NCI-H748 (cell line): ENCODE results near the gene GRAMD1A.
A peak's percentile ranks its signal among the peaks of the same experiment; 100 is the strongest.
"Not testable (repeated sequence)": the region's sequence is repeated elsewhere in the genome, so short reads cannot be mapped to it uniquely, and the experiment has no call there.

Experiments
- DNase-seq: peaks from one replicate; lab custom pipeline; 2025; ENCODE audit not compliant: unreplicated experiment; lab: John Stamatoyannopoulos, UW

GRAMD1A gene

DNA sequence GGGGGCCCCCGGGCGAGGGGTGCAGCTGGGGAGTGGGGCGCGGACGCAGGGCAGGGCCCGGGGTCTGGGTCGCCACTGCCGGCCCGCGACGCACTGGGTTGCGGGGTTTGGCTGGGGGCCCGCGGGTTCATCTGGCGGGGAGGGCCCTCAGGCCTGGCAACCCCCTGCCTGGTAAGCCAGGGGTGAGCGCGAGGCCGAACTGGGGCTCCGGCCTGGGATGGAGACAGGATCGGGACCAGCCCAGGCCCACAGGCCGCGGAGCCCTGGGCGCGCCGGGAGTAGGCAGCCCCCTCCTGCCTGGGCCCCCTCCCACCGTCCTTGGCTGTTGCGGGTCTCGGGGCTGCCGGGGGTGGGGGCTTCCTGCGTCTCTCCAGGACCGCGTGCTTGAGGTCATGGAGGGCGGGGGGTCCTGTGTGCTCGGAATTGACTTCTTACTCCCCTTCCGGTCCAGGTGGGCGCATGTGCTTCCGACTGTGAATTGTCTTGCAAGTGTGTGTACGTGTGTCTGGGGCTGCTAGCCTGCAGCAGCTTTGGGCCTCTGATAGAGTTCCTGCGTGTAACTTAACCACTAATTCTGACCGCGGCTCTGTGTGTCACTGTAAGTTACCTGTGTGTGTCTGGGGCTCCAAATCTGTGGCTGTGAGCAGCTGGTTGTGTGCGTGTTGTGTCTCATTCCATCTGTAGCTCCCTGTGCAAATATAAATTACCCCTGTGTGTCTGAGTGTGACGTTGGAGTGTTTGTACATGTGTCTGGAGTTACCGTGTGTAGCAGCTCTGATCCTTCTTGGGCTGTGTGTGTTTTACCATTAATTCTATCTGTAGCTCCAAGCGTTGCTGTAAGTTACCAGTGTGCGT lies 751 bp downstream of the GRAMD1A start:
- DNase-seq = peak; percentile 82

- no peak for DNase-seq
Measured at GRCh38 chr19:35002037-35002535, 2.0 kb downstream of the GRAMD1A start.

DNA sequence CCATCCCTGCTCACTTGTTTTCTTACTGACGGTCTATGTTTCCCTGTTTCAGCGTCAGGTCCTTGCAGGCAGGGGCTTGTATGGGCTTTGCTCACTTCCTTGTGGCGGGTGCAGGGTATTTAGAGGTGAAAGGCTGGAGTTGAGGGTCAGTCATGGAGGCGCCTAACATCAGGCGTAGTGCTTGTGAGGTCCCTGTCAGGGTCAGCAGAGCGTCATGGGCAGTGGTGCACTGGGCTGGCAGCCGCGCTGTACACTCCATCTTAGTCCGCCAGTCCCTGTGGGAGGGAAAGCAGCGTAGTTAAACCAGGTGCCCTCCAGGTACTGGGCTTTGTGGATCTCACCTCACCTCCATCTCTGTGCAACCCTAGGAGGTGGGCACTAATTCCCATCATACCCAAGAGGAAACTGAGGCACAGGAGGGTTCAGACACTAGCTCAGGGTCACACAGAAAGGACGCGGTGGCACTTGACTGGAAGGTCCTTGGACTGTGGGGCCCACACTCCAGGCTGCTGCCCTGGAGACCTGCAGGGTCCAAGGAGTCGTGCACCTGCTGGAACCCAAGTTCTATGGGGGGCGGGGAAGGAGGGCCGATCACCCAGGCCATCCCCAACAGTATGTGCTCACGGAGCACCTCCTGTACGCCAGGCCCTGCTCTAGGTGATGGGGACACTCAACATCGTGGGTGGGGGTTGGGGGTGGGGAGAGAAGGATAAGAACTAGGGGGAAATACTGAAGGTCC lies 4.6 kb downstream of the GRAMD1A start:
- DNase-seq = no peak

DNA sequence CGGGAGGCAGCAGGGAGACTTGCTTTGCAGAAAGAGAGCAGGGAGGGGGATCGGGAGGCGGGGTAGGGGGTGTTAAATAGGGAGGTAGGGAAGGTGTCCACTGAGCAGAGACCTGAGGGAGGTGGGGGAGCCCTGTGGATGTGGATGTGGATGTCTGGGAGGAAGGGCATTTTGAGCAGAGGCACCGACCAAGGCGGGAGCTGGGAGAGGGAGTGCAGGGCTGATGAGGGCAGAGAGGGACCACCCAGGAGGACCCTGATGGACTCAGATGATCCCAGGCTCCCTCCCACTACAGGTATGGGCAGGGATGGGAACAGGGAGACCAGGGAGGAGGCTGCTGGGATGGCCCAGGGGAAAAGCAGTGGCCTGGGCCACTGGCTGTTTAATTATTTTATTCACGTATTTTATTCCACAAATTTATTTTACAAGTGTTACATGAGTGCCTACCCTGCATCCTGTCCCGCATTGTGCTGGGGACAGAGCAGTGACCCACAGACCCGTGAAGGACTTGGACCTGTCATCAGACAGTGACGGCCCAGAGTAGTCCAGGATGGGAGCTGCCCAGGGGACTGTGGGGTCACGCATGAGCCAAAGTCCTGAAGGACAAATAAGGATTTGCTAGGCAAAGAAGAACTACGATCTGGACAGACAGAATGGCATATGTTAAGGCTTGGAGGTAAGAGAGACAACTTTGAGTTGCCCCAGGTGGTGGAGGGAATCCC lies 5.3 kb downstream of the GRAMD1A start:
- no peak for DNase-seq

DNA sequence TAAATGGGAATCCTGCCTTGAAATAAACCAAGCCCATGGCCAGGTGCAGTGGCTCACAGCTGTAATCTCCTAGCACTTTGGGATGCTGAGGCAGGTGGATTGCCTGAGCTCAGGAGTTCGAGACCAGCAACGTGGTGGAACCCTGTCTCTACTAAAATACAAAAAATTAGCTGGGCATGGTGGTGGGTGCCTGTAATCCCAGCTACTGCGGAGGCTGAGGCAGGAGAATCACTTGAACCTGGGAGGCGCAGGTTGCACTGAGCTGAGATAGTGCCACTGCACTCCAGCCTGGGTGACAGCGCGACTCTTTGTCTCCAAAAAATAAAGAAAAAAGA lies 5.9 kb downstream of the GRAMD1A start:
- DNase-seq = not testable (repeated sequence)

GRCh38 chr19:35006342-35006998 lies 6.3 kb downstream of the GRAMD1A start:
- DNase-seq = peak; percentile 59

GRCh38 chr19:35006999-35007365 lies 6.9 kb downstream of the GRAMD1A start:
- DNase-seq = no peak

- not testable (repeated sequence) for DNase-seq
Measured at GRCh38 chr19:35007427-35007826, 7.3 kb downstream of the GRAMD1A start.

GRCh38 chr19:35008891-35009341 lies 8.8 kb downstream of the GRAMD1A start:
- no peak for DNase-seq

DNA sequence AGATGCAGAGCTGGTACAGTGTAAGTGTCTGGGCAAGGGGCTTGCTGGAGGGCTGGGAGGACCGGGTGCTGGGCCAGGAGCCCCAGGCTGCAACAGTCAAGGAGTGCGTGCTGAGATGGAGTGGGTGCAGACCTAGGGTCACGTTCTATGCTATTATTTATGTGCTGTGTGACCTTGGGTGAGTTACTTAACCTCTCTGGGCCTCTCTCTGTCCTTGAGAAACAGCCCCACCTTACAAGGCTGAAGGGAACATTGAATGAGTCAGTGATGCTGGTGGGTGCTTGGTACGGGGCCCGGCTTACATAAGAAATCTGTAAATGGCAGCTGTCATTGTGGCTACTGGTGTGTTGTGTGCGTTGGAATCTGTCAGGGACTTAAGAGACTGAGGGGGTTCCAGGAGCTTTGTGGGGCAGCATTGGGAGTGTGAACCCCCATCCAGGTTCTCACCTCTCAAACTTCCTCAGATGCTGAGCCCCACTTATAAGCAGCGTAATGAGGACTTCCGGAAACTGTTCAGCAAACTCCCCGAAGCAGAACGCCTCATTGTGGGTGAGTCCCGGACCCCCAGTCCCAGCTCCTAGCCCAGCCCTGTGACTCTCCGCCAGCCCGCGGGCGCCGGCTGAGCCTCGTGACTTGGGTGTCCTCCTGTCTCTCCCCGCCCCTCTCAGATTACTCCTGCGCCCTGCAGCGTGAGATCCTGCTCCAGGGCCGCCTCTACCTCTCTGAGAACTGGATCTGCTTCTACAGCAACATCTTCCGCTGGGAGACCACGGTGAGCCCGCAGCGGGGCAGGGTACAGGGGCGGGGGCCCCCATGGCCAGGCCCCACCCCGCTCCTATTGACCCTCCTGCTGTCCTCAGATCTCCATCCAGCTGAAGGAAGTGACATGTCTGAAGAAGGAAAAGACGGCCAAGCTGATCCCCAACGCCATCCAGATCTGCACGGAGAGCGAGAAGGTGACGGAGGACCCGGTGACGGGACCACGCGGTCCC lies 9.6 kb downstream of the GRAMD1A start:
- DNase-seq = no peak

DNA sequence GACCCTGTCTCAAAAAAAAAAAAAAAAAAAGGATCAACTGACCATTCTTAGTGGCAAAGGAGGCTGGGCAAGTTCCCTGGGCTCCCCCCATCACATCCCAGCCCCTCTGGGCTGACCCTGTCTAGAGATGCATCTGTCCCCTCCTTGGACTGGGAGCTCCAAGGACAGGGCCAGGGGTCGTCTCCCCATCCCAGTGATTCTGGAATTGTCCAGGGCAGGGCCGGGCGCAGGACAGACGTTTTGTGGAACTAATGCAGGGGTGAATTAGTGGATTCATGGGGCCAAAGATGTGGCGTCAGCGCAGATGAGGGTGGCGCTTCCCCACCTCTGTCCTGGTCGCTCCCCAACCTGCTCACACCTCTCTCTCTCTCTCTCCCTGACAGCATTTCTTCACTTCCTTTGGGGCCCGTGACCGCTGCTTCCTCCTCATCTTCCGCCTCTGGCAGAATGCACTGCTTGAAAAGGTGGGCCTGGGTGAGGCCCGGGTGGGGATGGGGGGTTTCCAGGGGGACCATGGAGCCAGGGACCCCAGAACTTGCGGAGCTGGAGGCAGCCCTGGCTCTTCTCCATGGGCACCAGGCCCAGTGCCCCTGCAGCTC lies 11.1 kb downstream of the GRAMD1A start:
- DNase-seq = no peak

DNA sequence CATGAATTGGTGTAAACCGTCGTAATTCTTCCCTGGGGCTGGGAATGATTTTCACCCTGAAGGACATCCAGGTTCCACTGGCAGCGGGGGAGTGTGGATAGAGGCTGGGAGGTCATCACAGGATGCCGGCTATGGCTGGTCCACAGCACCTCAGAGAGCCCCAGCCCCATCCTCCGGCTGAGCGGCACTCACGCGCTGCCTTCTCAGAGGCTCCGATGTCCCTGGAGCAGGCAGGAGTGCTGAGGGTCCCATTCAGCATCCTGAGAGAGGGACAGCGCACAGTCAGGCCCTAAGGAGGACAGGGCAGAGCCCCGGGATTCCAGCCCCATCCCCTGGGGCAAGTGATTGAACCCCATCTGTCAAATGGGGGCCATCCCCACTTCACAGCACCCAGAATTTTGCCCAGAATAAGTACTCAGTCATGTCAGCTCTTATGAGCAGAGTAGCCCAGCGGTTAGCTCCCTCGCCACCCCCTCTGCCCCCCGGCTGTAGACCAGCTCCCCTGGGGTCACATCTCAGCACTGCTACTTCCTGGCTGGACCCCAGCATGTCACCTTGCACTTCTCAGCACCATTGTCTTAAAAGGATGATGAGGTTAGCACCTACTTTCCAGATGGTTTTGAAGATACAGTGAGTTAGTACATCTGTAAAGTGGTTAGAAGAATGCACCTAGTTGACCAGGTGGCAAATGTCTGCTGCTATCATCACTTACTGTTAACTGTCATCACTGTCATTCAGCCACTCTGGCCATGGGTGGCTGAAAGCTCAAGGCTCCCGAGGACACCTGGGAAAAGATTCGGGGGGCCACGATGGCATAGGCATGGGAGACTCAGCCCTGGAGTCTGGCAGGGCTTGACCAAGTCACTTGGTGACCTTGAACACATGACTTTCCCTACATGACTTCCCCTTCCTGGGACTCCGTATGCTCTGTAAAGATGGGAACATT lies 11.9 kb downstream of the GRAMD1A start:
- no peak for DNase-seq

DNA sequence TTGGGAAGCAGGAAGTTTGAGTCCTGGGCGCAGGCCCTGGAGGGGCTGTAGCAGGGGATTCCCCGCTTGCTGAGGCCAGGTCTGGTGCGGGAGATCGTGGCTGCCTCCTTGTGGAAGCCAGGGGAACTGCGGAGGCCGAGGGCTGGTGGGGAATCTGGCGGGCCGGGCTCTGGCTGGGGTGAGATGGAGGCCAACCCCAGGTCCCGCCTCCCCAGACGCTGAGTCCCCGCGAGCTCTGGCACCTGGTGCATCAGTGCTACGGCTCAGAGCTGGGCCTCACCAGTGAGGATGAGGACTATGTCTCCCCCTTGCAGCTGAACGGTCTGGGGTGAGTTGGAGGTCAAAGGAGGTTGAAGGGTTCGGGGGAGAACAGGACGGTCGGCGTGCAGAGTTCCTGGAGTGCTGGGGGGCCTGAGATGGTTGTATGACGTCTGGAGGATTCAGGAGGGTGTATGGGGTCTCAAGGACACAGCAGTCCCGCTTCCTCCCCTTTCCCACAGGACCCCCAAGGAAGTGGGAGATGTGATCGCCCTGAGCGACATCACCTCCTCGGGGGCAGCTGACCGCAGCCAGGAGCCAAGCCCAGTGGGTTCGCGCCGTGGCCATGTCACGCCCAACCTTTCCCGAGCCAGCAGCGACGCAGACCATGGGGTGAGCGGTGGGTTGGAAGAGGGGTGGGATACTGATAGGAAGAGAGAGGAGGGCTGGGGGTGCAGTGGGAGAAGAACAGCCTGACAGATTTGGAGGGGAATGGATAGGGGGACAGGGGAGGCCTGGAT lies 13.1 kb downstream of the GRAMD1A start:
- DNase-seq = peak; percentile 52

- no peak for DNase-seq
Measured at GRCh38 chr19:35013820-35014754, 14.0 kb downstream of the GRAMD1A start.

DNA sequence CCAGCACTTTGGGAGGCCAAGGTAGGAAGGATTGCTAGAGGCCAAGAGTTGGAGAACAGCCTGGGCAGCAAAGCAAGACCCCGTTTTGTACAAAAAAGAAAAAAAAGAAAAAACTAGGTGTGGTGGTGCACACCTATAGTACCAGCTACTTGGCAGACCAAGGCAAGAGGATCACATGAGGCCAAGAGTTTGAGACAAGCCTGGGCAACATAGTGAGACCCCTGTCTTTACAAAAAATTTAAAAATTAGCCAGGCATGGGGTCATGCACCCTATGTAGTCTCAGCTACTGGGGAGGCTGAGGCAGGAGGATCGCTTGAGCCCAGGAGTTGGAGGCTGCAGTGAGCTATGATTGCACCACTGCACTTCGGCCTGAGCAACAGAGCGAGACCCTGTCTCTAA lies 14.7 kb downstream of the GRAMD1A start:
- DNase-seq = not testable (repeated sequence)

DNA sequence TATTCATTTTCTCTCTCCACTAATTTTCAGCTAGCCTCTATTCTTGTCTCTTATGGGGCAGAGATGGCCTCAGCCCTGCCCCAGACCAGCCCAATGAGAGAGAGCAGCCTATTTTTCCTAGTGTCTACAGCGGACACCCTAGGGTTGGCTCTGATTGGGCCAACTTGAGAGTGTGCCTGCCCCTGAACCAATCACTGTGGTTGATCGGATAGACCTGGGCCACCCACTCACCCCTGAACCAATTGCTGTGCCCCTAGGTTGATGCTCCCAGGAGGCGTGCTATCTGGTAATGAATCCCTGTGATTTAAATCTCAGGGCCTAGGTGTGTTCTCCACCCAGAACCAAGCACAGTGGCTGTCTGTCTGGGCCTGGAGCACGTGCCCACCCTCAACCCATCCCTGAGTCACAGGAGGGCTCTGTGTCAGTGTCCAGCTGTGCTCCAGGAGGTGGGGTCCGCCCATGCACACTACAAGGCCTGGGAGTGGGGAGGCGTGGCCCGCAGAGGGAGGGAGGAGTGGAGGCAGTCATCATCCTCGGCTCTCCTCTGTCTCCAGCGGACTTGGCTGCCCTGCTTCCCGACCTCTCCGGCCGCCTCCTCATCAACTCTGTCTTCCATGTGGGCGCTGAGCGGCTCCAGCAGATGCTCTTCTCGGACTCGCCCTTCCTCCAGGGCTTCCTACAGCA lies 15.3 kb downstream of the GRAMD1A start:
- no peak for DNase-seq
